ENCODE measurements around the gene INSIG1.

The INSIG1 gene

DNA sequence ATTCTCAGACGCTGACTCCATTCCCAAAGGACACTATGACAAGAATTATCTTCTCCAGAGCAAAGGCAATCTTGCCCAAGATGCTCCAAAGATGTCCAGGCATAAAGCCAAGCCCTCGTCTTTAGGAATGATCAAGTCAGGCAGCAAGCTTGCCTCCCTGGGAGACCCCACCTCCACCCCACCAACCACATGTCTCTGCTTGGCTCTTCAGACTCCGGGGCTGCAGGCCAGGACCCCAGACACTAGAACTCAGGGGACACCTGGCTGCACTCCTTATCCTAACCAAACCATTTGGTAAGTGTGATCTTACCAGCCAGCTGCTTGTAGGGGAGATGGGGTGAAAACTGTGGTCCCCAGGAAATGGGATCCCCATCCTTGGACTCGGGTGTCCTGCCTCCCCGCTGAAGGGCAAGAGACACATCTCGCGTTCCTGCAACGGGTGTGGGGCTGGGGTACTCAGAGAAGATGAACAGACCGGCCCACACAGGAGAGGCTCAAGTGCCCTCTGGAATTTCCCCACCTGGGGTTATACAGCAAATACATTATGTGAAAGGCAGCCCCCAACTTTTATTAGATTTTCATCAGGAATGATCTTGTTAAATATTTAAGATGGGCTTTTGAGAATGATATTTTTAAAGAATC, 55.7 kb downstream of the INSIG1 start:
- no peak for DNase-seq

DNA sequence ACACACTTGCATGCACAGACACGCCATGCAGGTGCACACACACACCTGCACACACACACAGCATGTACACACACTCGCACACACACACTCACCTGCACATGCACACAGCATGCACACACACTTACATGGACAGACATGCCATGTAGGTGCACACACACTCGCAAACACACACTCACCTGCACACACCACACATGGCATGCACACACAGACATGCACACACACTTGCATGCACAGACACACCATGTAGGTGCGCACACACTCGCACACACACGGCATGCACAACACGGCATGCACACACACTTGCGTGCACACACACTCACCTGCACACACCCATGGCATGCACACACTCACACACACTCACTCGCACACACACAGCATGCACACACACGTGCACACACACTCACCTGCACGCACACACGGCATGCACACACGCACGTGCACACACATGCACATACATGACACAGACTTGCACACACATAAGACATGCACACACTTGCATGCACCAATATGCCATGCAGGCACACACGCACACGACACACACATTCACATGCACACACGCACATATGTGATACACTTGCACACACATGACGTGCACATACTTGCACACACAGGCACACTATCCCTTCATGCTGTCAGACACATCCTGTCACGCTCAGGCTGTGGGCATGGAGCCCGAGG, 56.8 kb downstream of the INSIG1 start:
- DNase-seq = no peak

DNA sequence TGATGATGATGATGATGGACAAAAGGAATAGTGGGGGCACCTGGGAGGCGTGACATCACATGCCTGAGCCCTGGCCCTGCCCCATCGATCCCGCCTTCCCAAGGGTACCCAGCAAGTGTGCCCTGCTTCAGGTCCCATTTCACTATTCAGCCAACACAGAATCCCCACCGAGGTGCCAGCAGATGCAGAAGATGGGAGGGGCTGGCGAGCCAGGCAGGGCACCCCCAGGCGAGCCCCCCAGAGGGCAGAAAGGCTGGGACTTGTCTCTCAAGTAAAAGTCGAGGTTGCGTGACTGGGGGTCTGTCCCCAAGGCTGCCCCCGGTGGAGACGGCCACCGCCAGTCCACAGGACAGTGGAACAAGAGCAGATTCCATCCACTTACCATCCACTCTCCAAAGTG, 57.5 kb downstream of the INSIG1 start:
- DNase-seq = no peak

DNA sequence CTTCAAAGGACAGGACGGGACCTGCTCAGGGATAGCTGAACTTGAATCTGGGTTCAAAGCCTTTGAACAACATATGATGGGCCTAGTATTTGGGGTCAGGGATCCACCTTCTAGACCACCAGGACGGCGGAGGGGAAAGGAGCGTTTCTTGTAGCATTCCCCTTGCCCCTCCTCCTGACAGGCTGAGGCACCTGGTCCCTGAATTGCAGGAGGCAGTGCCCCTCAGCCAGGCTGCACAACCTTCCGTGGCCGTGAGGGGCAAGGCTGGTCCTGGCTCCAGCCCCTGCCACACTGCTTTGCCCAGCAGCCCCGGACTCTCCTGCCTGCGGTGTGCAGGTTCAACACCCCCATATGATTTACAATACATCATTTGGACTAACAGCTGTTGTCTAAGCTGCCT, 58.1 kb downstream of the INSIG1 start:
- DNase-seq = no peak

DNA sequence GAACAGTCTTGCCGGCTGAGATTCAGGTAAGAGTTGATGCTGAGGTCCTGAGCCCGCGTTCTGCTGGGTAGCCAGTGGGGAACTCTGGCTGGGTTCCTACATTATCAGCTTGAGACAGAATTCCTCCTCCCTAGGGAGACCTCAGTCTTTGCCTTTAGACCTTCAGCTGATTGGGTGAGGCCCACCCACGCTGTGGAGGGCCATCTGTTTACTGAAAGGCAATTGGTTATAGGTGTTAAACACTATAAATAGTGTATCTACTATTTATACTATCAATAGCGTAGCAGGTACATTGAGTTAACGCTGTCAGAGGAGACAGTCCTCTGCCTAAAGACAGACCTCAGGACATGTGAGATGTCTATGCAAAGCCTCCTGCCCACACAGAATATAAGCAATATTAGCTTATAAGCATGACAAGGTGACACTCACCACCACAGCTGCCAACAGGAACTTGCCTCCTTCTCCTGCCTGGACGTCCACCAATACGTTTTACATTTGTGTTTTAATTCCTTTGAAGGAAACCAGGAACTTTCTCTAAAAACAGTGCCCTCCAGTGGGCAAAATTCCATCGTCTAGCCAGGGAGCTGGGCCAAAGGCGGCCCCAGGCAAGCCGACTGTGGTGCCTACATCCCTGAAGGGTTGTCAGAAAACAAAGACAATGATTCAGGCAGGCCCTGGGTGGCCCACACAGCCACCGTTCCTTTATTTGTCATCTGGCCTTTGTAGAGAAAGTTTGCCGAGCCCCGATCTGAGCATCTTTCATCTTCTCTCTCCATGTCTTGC, 58.8 kb downstream of the INSIG1 start:
- no peak for DNase-seq

DNA sequence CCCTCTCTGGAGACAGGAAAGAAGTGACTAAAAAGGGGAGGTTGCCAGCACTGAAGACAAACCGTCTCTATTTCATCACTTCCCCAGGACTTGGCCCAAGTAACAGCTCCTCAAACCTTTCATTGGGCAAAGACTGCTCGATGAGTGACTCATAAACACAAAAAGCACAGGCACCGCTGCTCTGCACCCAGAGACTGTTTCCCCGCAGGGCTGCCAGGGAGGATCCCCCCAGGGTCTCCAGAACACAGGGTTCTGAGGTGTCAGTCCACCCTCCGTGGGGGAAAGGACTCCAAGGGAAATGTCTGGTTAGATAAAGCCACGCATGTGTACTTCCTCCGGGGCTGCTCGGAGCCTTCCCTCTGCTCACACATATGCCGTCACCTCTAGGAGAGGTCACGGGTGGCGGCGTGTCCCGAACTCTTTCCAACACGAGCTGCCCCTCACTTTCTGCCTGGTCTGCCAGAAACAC, 59.9 kb downstream of the INSIG1 start:
- DNase-seq = no peak

DNA sequence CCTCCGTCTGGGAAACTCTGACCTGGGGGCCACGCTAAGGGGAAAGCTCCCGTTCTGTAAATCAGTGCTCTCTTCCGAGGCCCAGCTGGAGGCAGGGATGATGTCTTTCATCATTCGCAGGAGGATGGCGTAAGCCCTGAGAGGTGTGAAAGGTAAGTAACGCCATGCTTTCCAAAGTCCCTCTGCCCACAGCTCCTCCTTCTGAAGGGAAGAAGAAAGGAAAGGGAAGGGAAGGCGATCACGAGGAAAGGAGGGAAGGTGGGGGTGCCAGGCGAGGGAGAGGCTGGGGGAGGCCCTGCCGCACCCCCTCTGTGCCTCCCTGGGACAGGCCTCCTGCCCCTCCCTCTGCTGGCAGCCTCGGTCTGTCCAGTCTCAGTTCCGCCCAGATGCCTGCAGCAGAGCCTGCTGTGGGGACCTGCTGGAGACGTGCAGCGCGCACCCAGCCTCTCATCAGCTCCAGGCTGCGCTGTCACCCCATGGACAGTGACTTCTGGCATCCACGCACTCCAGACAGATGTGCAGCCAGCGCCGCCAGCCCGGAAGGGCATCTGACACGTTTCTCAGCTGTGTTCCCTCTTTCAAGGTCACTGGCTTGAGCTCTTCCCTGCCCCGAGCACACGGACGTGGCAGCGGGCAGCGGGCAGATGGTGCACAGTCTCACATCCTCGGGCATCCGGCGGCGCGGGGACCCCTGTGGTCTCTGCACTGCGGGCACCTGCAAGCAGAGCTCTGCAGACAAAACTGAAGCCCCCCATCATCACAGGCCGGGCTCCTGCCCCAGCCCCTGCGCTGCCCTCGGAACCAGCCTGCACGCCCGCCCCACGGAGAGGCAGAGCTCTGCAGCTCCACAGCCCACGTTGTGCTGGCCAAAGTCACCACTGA, 60.6 kb downstream of the INSIG1 start:
- DNase-seq = no peak

DNA sequence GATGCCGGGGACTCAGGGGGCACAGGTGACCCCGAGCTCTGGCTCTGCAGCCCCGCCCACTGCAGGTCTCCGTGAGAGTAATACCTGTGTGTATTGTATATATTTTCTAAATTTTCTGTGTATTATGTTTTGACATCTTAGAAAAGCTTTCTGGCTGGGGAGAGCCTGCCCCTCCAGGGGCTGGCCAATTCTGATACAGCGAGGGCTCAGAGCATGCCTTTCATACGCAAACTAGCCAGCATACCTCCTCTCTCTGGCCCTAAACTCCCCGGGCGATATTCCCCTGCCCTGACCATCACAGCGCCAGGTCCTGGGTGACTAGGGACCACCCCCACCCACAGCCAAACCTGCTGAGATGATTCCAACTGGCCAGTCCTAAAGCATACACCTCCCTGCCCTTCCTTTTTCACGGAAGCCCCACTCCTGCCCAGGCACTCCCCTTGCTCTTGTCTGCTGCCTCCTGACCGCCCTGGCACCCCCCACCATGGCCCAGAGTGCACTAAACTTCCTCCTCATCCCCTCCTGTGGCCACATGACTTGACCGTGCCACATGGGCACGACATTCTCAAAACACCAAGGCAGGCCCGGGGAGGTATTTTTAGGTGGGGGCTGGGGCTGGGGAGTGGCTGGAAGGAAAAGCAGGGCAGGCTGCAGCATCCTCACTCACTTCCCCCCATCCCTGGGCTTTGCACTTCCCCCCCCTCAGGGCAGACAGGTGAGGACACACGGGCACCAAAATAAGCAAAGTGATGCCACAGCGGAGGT, 61.5 kb downstream of the INSIG1 start:
- no peak for DNase-seq
